Astrocyte of the spinal cord (primary cell): Measurements from ENCODE around the gene FABP6.

Source experiments
- DNase-seq: peaks from one replicate; pipeline ENCODE4 v3.0.0; 2011; ENCODE audit warnings: low read depth, low spot score
- H3K4me3 ChIP-seq: 2 replicates; pipeline ENCODE4 v1.5.1; 2011; ENCODE audit warnings: low read depth, mild to moderate bottlenecking, low read length, moderate library complexity
- CTCF ChIP-seq: IDR thresholded peaks from 2 replicates; pipeline ENCODE4 v1.5.1; 2012; ENCODE audit warnings: low read depth, mild to moderate bottlenecking, low read length, inconsistent platforms
- in situ Hi-C: cut with HindIII; loops from 2 replicates; pipeline ENCODE4 v1.10.0; 2017; ENCODE audit warnings: low sequenced_read_pairs

Gene FABP6

GRCh38 chr5:160250226-160250625 lies 20.9 kb downstream of the FABP6 start:
- no peak overlapping the region for H3K4me3 ChIP-seq
- no peak for DNase-seq
- TF ChIP-seq CTCF, result no peak
- in situ Hi-C loops, result no loop called here

GRCh38 chr5:160250826-160251225 lies 21.5 kb downstream of the FABP6 start:
- no peak overlapping the region for H3K4me3 ChIP-seq
- in situ Hi-C loops, result no loop called here
- no peak for DNase-seq
- TF ChIP-seq CTCF, result no peak

GRCh38 chr5:160251406-160252155 lies 22.3 kb downstream of the FABP6 start:
- TF ChIP-seq CTCF, result no peak
- in situ Hi-C loops, result no loop called here
- H3K4me3 ChIP-seq, result no peak overlapping the region
- no peak for DNase-seq

GRCh38 chr5:160252916-160253315 lies 23.6 kb downstream of the FABP6 start:
- in situ Hi-C loops, result no loop called here
- H3K4me3 ChIP-seq, result no peak overlapping the region

DNA sequence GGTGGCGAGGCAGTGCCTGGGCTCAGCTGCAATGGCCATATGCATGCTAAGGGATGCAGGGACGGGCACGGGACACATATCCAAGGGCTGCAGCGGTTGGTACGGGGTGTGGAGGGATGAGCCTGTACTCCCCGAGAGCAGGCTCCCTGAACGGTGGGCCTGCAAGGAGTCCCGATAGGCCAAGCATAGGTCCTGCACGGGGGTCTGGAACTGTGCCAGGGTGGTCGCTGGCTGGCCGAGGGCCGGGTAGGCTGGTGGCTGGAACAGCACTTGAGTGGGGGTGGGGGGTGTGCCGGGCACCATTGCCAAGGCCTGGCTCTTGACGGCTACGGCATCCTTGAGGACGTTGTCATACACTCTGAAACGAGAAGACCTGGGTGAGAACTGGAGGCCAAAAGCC lies 24.1 kb downstream of the FABP6 start:
- no peak for DNase-seq
- TF ChIP-seq CTCF, result no peak
- in situ Hi-C loops, result no loop called here
- no peak overlapping the region for H3K4me3 ChIP-seq

More at GRCh38 chr5:160252916-160253315, 23.6 kb downstream of the FABP6 start:
- DNase-seq, result no peak
- TF ChIP-seq CTCF, result no peak

GRCh38 chr5:160254706-160255105 lies 25.4 kb downstream of the FABP6 start:
- no peak overlapping the region for H3K4me3 ChIP-seq
- no peak for TF ChIP-seq CTCF
- in situ Hi-C loops, result no loop called here
- no peak for DNase-seq

- no peak for DNase-seq
- no peak overlapping the region for H3K4me3 ChIP-seq
Observed at GRCh38 chr5:160259341-160259740, 30.0 kb downstream of the FABP6 start.

More at GRCh38 chr5:160259341-160259740, 30.0 kb downstream of the FABP6 start:
- no peak for TF ChIP-seq CTCF
- in situ Hi-C loops, result no loop called here
